HepG2 (cell line): ENCODE data around the gene C1orf159. TPM values are rescaled to one million over a fixed set of nuclear protein-coding genes. Genes with fewer than 3 reads are reported as not detected.

ENCODE experiments used
- ATAC-seq: fragments of 200-7000 bp; cut with Tn5 transposase; 3 replicates; pipeline ENCODE4 v1.9.1; 2020; ENCODE audit warnings: mild to moderate bottlenecking, moderate library complexity
- BruUV-seq: library from RNA; stranded (reverse); fragments of 400-500 nt; replicated peaks from 2 replicates; lab custom pipeline; 2021; lab: Mats Ljungman, UMichigan
- CTCF ChIA-PET: fragments of 300-600 bp; formaldehyde crosslinking; extraction: SDS; loops from one replicate; lab custom pipeline; 2021; ENCODE audit warnings: low total read pairs, inconsistent platforms, low intra/inter-chr PET ratio; lab: Yijun Ruan, JAX
- POLR2A ChIA-PET: fragments of 350-600 bp; sonication (Branson Sonifier 250); formaldehyde crosslinking; loops from one replicate; lab custom pipeline; 2020; ENCODE audit warnings: antibody characterized with exemption, inconsistent platforms; lab: Yijun Ruan, JAX
- DNase-seq: peaks from one replicate; pipeline ENCODE4 v3.0.0-alpha.2; 2015; ENCODE audit warnings: low spot score
- FAIRE-seq: peaks from 3 replicates; lab custom pipeline; 2011; peaks lifted over from hg19 to GRCh38; lab: Jason Lieb, UNC
- H2AFZ ChIP-seq: one replicate; pipeline ENCODE4 v1.6.1; 2011; ENCODE audit warnings: low read length, inconsistent platforms
- H3K27ac ChIP-seq: fragments of 300-600 bp; 3 replicates; pipeline ENCODE4 v1.8.0; 2011; ENCODE audit warnings: mixed run types, mild to moderate bottlenecking, mixed read lengths, low read length, inconsistent platforms; ENCODE audit not compliant: insufficient read depth; ENCODE audit errors: extremely low read length
- H3K27me3 ChIP-seq, 2 experiments: fragments of 200-600 bp in 1 of 2; 2 replicates in 1 of 2; 3 replicates in 1 of 2; pipeline versions ENCODE4 v1.6.0 to v1.8.0; 2011; ENCODE audit warnings: low read length in 2 of 2, mild to moderate bottlenecking in 2 of 2, moderate library complexity in 2 of 2, inconsistent platforms in 1 of 2; ENCODE audit not compliant: insufficient read depth in 2 of 2, control insufficient read depth in 1 of 2
- H3K36me3 ChIP-seq, 2 experiments: fragments of 200-600 bp in 1 of 2; replicated peaks in 1 of 2; 2 replicates in 1 of 2; 3 replicates in 1 of 2; pipeline versions ENCODE4 v1.5.1 to v1.8.0; 2011; ENCODE audit warnings: low read length in 2 of 2, inconsistent platforms in 1 of 2; ENCODE audit not compliant: insufficient read depth in 2 of 2, control insufficient read depth in 1 of 2
- H3K4me1 ChIP-seq: 2 replicates; pipeline ENCODE4 v1.5.1; 2012; ENCODE audit warnings: low read length, inconsistent platforms; ENCODE audit not compliant: insufficient read depth
- H3K4me2 ChIP-seq: 2 replicates; pipeline ENCODE4 v1.6.0; 2011; ENCODE audit warnings: low read depth, low read length, inconsistent platforms
- H3K4me3 ChIP-seq, 3 experiments: fragments of 200-600 bp in 1 of 3; sonication (generic), shearing (Covaris generic) in 1 of 3; replicated peaks in 1 of 3; 2 replicates each; pipeline ENCODE4 v1.5.1; 2011 to 2016; ENCODE audit warnings: low read length in 3 of 3, inconsistent platforms in 2 of 3, low read depth in 2 of 3, mild to moderate bottlenecking in 2 of 3, control low read depth in 1 of 3, mixed read lengths in 1 of 3; ENCODE audit not compliant: insufficient read depth in 1 of 3
- H3K79me2 ChIP-seq: one replicate; pipeline ENCODE4 v1.6.1; 2011; ENCODE audit warnings: low read length, inconsistent platforms; ENCODE audit not compliant: insufficient read depth
- H3K9ac ChIP-seq: 2 replicates; pipeline ENCODE4 v1.6.0; 2011; ENCODE audit warnings: mild to moderate bottlenecking, low read depth, low read length, inconsistent platforms; ENCODE audit not compliant: insufficient read depth
- H3K9me3 ChIP-seq: 2 replicates; pipeline ENCODE4 v1.5.1; 2012; ENCODE audit warnings: mild to moderate bottlenecking, low read length
- H4K20me1 ChIP-seq: 2 replicates; pipeline ENCODE4 v1.6.0; 2011; ENCODE audit warnings: inconsistent platforms, mild to moderate bottlenecking, low read length, moderate library complexity; ENCODE audit not compliant: insufficient read depth
- ATM ChIP-seq: fragments of 450-650 bp; IDR thresholded peaks from 2 replicates; pipeline ENCODE4 v1.7.1; 2017; ENCODE audit warnings: mild to moderate bottlenecking, borderline replicate concordance
- CBX5 ChIP-seq: sonication (generic); formaldehyde crosslinking; IDR thresholded peaks from 2 replicates; pipeline ENCODE4 v1.4.0; 2020; ENCODE audit warnings: missing genetic modification reagents, borderline replicate concordance
- HES4 ChIP-seq: sonication (generic); formaldehyde crosslinking; IDR thresholded peaks from 2 replicates; pipeline ENCODE4 v1.9.0; 2021; ENCODE audit warnings: mild to moderate bottlenecking, missing genetic modification reagents, borderline replicate concordance
- MYC ChIP-seq: sonication (generic); formaldehyde crosslinking; IDR thresholded peaks from 2 replicates; pipeline ENCODE4 v1.9.0; 2021; ENCODE audit warnings: missing genetic modification reagents, borderline replicate concordance
- PHF8 ChIP-seq: sonication (generic); formaldehyde crosslinking; IDR thresholded peaks from 2 replicates; pipeline ENCODE4 v1.5.0; 2020; ENCODE audit warnings: missing genetic modification reagents
- RARG ChIP-seq: sonication (generic); formaldehyde crosslinking; IDR thresholded peaks from 2 replicates; pipeline ENCODE4 v1.4.0; 2020; ENCODE audit warnings: low read depth, mild to moderate bottlenecking, missing genetic modification reagents
- RNF2 ChIP-seq: fragments of 450-650 bp; conservative IDR thresholded peaks from 2 replicates; pipeline ENCODE4 v1.6.1; 2016; ENCODE audit warnings: low read depth
- SAFB2 ChIP-seq: sonication (generic); formaldehyde crosslinking; IDR thresholded peaks from 2 replicates; pipeline ENCODE4 v1.5.1; 2020; ENCODE audit warnings: missing genetic modification reagents, low read depth, mild to moderate bottlenecking, borderline replicate concordance
- SP4 ChIP-seq: sonication (generic); formaldehyde crosslinking; IDR thresholded peaks from 2 replicates; pipeline ENCODE4 v1.8.1; 2023; ENCODE audit warnings: mild to moderate bottlenecking, missing genetic modification reagents
- TEAD3 ChIP-seq: optimal IDR thresholded peaks from 2 replicates; pipeline ENCODE3; 2016; ENCODE audit warnings: borderline replicate concordance
- ZNF598 ChIP-seq: sonication (generic); formaldehyde crosslinking; IDR thresholded peaks from 2 replicates; pipeline ENCODE4 v1.5.1; 2020; ENCODE audit warnings: mild to moderate bottlenecking, missing genetic modification reagents, borderline replicate concordance
- ZNF749 ChIP-seq: sonication (generic); formaldehyde crosslinking; IDR thresholded peaks from 2 replicates; pipeline ENCODE4 v1.8.0; 2022; ENCODE audit warnings: mild to moderate bottlenecking, missing genetic modification reagents, moderate library complexity, borderline replicate concordance
- ZNF790 ChIP-seq: sonication (generic); formaldehyde crosslinking; IDR thresholded peaks from 2 replicates; pipeline ENCODE4 v1.8.0; 2022; ENCODE audit warnings: missing genetic modification reagents, mild to moderate bottlenecking, borderline replicate concordance
- ZSCAN25 ChIP-seq: sonication (generic); formaldehyde crosslinking; IDR thresholded peaks from 2 replicates; pipeline ENCODE4 v1.8.0; 2022; ENCODE audit warnings: mild to moderate bottlenecking, missing genetic modification reagents
- WGBS: methylation state at CpG from one replicate; pipeline ENCODE4 v1.1.6; 2017; ENCODE audit warnings: low lambda C conversion rate; 5-methylcytosine and 5-hydroxymethylcytosine counted together
- in situ Hi-C: cut with HindIII; loops from 2 replicates; pipeline ENCODE4 v1.10.0; 2017; ENCODE audit warnings: low pct_unique_long_range_greater_than_20kb; ENCODE audit not compliant: extremely low pct_ligation_motif_present
- intact Hi-C: fragments of 100-400 bp; cut with micrococcal nuclease; formaldehyde crosslinking; loops from one replicate; pipeline ENCODE4 v1.10.0; 2022; ENCODE audit not compliant: unreplicated experiment
- polyA plus RNA-seq, 8 experiments: library from polyadenylated mRNA; depleted of rRNA in 3 of 8; stranded (reverse) in 7 of 8; unstranded in 1 of 8; fragments of >200 nt; fragmentation: Illumina TruSeq in 4 of 8; extraction: Trizol in 4 of 8; gene quantifications; 2 replicates each; pipeline versions ENCODE4 v1.2.1 to v1.2.3, GENCODE V29; 2011 to 2016; ENCODE audit warnings: low read depth in 4 of 8, missing spikeins in 1 of 8, mixed read lengths in 1 of 8; ENCODE audit not compliant: insufficient read depth in 1 of 8
- total RNA-seq, 5 experiments: library from RNA; depleted of rRNA; stranded (reverse); fragments of >200 nt; fragmentation: Illumina TruSeq; extraction: Trizol; gene quantifications; 2 replicates each; pipeline ENCODE4 v1.2.3, GENCODE V29; 2016; ENCODE audit warnings: low read depth in 1 of 5
- TF ChIP-seq, protein P1 (sequence below): IDR thresholded peaks from 2 replicates; pipeline ENCODE4 v1.6.1; 2018; ENCODE audit warnings: missing genetic modification reagents
- TF ChIP-seq, protein P2 (sequence below): sonication (generic); formaldehyde crosslinking; IDR thresholded peaks from 2 replicates; pipeline ENCODE4 v1.4.0; 2020; ENCODE audit warnings: missing genetic modification reagents, low read depth, mild to moderate bottlenecking, borderline replicate concordance
- TF ChIP-seq, protein P3 (sequence below): sonication (generic); formaldehyde crosslinking; IDR thresholded peaks from 2 replicates; pipeline ENCODE4 v1.5.0; 2020; ENCODE audit warnings: missing genetic modification reagents
- TF ChIP-seq, protein P4 (sequence below): sonication (generic); formaldehyde crosslinking; IDR thresholded peaks from 2 replicates; pipeline ENCODE4 v1.4.0; 2020; ENCODE audit warnings: missing genetic modification reagents, borderline replicate concordance

C1orf159 gene
- total and polyA plus RNA-seq, 2 of the 13 experiments (the other 11 are each of a cell fraction or from before 2014, with no cell fraction given) = 3.8 to 6.7 TPM

DNA sequence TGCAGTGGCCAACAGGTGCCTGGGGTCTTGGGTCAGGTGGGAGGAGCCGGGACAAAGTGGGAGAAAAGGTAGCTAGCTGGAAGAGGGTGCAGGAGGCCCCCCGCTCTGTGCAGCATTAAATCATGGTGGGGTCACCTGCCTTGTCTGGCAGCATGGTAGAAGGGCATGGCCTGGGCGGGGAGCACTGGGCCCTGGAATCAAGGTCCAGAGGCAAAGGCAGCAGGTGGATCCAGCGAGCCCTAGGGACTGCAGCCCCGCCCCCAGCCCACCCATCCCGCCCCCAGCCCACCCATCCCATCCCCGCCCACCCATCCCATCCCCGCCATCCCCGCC, 41.1 kb upstream of the C1orf159 start:
- Histone ChIP-seq H3K27me3 (no peaks in the 10 kb centered on the region), H3K4me3 (no peak overlapping the region), H3K4me2 (no peak overlapping the region), H3K27ac (no peak overlapping the region), H3K36me3 (no peaks in the 10 kb centered on the region; a peak in 1 of 5 replicates), H3K79me2 (no peaks in the 10 kb centered on the region), H3K9ac (no peak overlapping the region), H3K9me3 (no peaks in the 10 kb centered on the region), H3K4me1 (peaks cover 39% of the 10 kb centered on the region), H4K20me1 (no peaks in the 10 kb centered on the region; the same call in 1 of the 2 replicates), H2AFZ (no peak overlapping the region)
- WGBS = 79% methylated on average over 4 of the region's 9 CpGs
- ChIA-PET POLR2A (interaction anchor here (0.7 kb wide), 1 partner anchor 29 kb away, joined by 4 read pairs; no protein-coding TSS in a partner anchor), CTCF (no interaction called here)
- no TSS peak for BruUV-seq
- no peak for DNase-seq
- in situ Hi-C loops (no loop called here), intact Hi-C loops (no loop called here)
- ATAC-seq = no peak
- FAIRE-seq = no peak
- TF ChIP-seq, protein P1, sequence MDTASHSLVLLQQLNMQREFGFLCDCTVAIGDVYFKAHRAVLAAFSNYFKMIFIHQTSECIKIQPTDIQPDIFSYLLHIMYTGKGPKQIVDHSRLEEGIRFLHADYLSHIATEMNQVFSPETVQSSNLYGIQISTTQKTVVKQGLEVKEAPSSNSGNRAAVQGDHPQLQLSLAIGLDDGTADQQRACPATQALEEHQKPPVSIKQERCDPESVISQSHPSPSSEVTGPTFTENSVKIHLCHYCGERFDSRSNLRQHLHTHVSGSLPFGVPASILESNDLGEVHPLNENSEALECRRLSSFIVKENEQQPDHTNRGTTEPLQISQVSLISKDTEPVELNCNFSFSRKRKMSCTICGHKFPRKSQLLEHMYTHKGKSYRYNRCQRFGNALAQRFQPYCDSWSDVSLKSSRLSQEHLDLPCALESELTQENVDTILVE (CRISPR knock-in tag) = no peak
- TF ChIP-seq PHF8 (CRISPR knock-in tag) (no peak), CBX5 (CRISPR knock-in tag) (no peak), RNF2 (no peak), ZSCAN25 (CRISPR knock-in tag) (no peak), SAFB2 (CRISPR knock-in tag) (no peak), ATM (no peak), RARG (no peak), MYC (no peak), TEAD3 (no peak), ZNF749 (CRISPR knock-in tag) (no peak), SP4 (CRISPR knock-in tag) (no peak), ZNF598 (CRISPR knock-in tag) (no peak), ZNF790 (CRISPR knock-in tag) (no peak), HES4 (CRISPR knock-in tag) (no peak)
- TF ChIP-seq, protein P2, sequence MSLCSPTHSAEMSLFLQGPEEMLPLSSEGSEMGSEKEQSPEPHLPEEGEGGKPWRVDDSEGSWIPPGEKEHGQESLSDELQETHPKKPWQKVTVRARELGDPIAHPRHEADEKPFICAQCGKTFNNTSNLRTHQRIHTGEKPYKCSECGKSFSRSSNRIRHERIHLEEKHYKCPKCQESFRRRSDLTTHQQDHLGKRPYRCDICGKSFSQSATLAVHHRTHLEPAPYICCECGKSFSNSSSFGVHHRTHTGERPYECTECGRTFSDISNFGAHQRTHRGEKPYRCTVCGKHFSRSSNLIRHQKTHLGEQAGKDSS (CRISPR knock-in tag) = no peak
- TF ChIP-seq, protein P3, sequence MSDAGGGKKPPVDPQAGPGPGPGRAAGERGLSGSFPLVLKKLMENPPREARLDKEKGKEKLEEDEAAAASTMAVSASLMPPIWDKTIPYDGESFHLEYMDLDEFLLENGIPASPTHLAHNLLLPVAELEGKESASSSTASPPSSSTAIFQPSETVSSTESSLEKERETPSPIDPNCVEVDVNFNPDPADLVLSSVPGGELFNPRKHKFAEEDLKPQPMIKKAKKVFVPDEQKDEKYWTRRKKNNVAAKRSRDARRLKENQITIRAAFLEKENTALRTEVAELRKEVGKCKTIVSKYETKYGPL = no peak
- TF ChIP-seq, protein P4, sequence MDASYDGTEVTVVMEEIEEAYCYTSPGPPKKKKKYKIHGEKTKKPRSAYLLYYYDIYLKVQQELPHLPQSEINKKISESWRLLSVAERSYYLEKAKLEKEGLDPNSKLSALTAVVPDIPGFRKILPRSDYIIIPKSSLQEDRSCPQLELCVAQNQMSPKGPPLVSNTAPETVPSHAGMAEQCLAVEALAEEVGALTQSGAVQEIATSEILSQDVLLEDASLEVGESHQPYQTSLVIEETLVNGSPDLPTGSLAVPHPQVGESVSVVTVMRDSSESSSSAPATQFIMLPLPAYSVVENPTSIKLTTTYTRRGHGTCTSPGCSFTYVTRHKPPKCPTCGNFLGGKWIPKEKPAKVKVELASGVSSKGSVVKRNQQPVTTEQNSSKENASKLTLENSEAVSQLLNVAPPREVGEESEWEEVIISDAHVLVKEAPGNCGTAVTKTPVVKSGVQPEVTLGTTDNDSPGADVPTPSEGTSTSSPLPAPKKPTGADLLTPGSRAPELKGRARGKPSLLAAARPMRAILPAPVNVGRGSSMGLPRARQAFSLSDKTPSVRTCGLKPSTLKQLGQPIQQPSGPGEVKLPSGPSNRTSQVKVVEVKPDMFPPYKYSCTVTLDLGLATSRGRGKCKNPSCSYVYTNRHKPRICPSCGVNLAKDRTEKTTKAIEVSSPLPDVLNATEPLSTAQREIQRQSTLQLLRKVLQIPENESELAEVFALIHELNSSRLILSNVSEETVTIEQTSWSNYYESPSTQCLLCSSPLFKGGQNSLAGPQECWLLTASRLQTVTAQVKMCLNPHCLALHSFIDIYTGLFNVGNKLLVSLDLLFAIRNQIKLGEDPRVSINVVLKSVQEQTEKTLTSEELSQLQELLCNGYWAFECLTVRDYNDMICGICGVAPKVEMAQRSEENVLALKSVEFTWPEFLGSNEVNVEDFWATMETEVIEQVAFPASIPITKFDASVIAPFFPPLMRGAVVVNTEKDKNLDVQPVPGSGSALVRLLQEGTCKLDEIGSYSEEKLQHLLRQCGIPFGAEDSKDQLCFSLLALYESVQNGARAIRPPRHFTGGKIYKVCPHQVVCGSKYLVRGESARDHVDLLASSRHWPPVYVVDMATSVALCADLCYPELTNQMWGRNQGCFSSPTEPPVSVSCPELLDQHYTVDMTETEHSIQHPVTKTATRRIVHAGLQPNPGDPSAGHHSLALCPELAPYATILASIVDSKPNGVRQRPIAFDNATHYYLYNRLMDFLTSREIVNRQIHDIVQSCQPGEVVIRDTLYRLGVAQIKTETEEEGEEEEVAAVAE = no peak
